ENCODE data around the gene GABRE.
A peak's percentile ranks its signal among the peaks of the same experiment; 100 is the strongest.

Gene GABRE, protein sequence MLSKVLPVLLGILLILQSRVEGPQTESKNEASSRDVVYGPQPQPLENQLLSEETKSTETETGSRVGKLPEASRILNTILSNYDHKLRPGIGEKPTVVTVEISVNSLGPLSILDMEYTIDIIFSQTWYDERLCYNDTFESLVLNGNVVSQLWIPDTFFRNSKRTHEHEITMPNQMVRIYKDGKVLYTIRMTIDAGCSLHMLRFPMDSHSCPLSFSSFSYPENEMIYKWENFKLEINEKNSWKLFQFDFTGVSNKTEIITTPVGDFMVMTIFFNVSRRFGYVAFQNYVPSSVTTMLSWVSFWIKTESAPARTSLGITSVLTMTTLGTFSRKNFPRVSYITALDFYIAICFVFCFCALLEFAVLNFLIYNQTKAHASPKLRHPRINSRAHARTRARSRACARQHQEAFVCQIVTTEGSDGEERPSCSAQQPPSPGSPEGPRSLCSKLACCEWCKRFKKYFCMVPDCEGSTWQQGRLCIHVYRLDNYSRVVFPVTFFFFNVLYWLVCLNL

DNA sequence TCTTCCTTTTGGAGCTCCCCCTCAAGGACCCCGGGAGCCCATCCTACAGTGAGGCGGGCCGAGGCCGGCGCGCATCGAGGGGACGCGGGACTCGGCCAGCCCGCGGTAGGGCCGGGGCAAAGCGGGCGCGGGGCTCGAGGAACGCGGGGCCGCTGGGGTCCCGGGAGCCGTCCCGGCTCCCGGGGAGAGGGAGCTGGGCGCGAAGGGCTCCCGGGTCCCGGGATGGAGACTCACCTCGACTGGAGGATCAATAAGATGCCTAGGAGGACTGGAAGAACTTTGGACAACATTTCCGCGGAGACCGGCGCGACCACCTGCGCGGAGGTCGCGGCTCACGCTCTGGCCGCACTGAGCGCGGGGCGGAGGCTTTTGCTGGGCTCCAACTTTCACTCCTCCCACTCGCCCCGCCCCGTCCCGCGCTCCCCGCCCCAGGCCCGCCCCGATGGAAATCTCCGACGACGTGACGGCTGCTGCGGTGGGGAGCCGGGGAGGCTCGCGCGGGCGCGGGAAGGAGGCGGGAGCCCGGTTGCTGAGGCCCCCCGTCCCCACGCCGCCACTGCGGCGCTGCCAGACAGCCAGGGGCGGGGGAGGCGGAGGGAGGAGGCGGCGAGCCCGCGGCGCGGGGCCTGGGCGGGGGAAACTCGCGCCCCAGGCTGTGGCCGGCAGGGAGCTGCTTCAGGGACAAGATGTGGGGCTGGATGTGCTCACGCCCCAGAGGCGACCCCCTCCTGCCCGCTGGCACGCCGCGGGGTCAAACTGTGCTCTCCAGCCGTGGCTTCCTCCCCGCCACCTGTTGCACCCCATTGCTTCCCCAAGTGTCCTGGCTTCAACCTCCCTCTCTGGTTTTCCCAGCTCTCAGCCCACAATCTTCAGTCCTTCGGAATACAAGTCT, at the start of gene GABRE:
Gene GABRE, minus strand, starts transcription at position 341 of the 892 bp plus-strand sequence. Its CDS starts 51 bp downstream, at position 290.
- peak; percentile 27 for DNase-seq
- no peaks in the 10 kb centered on the region for H4K20me1 ChIP-seq (ENCODE audit: insufficient read depth, low read length)
- H3K27ac ChIP-seq (ENCODE audit: low read length): no peak within 1 kb of the TSS
- H3K36me3 ChIP-seq (replicated peaks; ENCODE audit: insufficient read depth, low read length): no peaks in the 10 kb centered on the region
- no peak within 1 kb of the TSS for H3K9ac ChIP-seq (ENCODE audit: low read length)
- no peaks in the 10 kb centered on the region for H3K79me2 ChIP-seq (ENCODE audit: low read length)
- H3K4me2 ChIP-seq (ENCODE audit: low read depth, low read length): peak within 1 kb of the TSS; percentile 41; the same call in 1 of the 2 replicates
- no peak for TF ChIP-seq CTCF (IDR thresholded peaks at IDR 0.05; ENCODE audit: low read length)
- no peak for TF ChIP-seq EZH2phosphoT487 (IDR thresholded peaks at IDR 0.05; ENCODE audit: low read length)
- no peak for TF ChIP-seq EZH2 (optimal IDR thresholded peaks at IDR 0.05; ENCODE audit: low read depth, low read length)
- no peaks in the 10 kb centered on the region for H3K27me3 ChIP-seq (replicated peaks; ENCODE audit: insufficient read depth, low read length)
- no peak within 1 kb of the TSS; the same call in 1 of the 2 replicates for H2AFZ ChIP-seq (ENCODE audit: low read length)
- no peaks in the 10 kb centered on the region for H3K9me2 ChIP-seq (replicated peaks; ENCODE audit: insufficient read depth, low read length)
- no peaks in the 10 kb centered on the region for H3K9me3 ChIP-seq (replicated peaks; ENCODE audit: insufficient read depth, low read length)
- H3F3A ChIP-seq (ENCODE audit: insufficient read depth, low read length): no peaks in the 10 kb centered on the region
- H3K4me1 ChIP-seq (ENCODE audit: low read length): no peaks in the 10 kb centered on the region
- peak within 1 kb of the TSS; percentile 12; the same call in 1 of the 2 replicates for H3K4me3 ChIP-seq (ENCODE audit: low read length)

DNA sequence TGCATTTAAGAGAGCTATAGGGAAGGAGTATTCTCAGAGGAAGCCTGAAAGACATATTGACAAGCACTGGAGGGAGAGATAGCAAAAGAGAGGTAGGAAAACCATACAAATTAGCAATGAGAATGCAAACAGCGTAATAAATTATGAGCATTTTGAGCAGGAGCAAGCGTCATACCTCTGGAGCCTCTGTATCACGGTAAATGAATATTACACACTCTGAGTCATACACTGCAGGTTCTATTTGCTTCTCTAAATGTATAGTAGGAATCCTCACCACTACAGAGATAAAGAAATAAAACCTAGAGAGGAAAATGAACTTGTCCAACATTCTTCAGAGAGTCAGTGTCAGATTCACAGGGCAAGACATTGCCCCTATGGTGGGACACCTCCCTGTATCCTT, 46.4 kb upstream of the GABRE start:
- Histone ChIP-seq H3K9me2 (replicated peaks; ENCODE audit: insufficient read depth, low read length) (no peaks in the 10 kb centered on the region), H3K27me3 (replicated peaks; ENCODE audit: insufficient read depth, low read length) (no peaks in the 10 kb centered on the region), H4K20me1 (ENCODE audit: insufficient read depth, low read length) (no peaks in the 10 kb centered on the region), H3K27ac (ENCODE audit: low read length) (no peak overlapping the region), H3K9me3 (replicated peaks; ENCODE audit: insufficient read depth, low read length) (no peaks in the 10 kb centered on the region), H3K4me2 (ENCODE audit: low read depth, low read length) (no peak overlapping the region), H3K79me2 (ENCODE audit: low read length) (no peaks in the 10 kb centered on the region), H3F3A (ENCODE audit: insufficient read depth, low read length) (no peaks in the 10 kb centered on the region), H3K9ac (ENCODE audit: low read length) (no peak overlapping the region), H2AFZ (ENCODE audit: low read length) (no peak overlapping the region), H3K36me3 (replicated peaks; ENCODE audit: insufficient read depth, low read length) (no peaks in the 10 kb centered on the region), H3K4me1 (ENCODE audit: low read length) (no peaks in the 10 kb centered on the region), H3K4me3 (ENCODE audit: low read length) (no peak overlapping the region)
- TF ChIP-seq EZH2phosphoT487 (IDR thresholded peaks at IDR 0.05; ENCODE audit: low read length) (no peak), EZH2 (optimal IDR thresholded peaks at IDR 0.05; ENCODE audit: low read depth, low read length) (no peak), CTCF (IDR thresholded peaks at IDR 0.05; ENCODE audit: low read length) (no peak)
- no peak for DNase-seq

GRCh38 chrX:151999813-152000212, 25.3 kb upstream of the GABRE start:
- Histone ChIP-seq H3K79me2 (ENCODE audit: low read length) (no peaks in the 10 kb centered on the region), H3K4me2 (ENCODE audit: low read depth, low read length) (no peak overlapping the region), H3K9me2 (replicated peaks; ENCODE audit: insufficient read depth, low read length) (no peaks in the 10 kb centered on the region), H3K4me3 (ENCODE audit: low read length) (no peak overlapping the region), H4K20me1 (ENCODE audit: insufficient read depth, low read length) (no peaks in the 10 kb centered on the region), H3K36me3 (replicated peaks; ENCODE audit: insufficient read depth, low read length) (no peaks in the 10 kb centered on the region), H3K27ac (ENCODE audit: low read length) (no peak overlapping the region), H3K4me1 (ENCODE audit: low read length) (no peaks in the 10 kb centered on the region), H3K9me3 (replicated peaks; ENCODE audit: insufficient read depth, low read length) (no peaks in the 10 kb centered on the region), H3F3A (ENCODE audit: insufficient read depth, low read length) (no peaks in the 10 kb centered on the region), H2AFZ (ENCODE audit: low read length) (no peak overlapping the region), H3K27me3 (replicated peaks; ENCODE audit: insufficient read depth, low read length) (no peaks in the 10 kb centered on the region), H3K9ac (ENCODE audit: low read length) (no peak overlapping the region)
- TF ChIP-seq EZH2phosphoT487 (IDR thresholded peaks at IDR 0.05; ENCODE audit: low read length) (no peak), CTCF (IDR thresholded peaks at IDR 0.05; ENCODE audit: low read length) (no peak), EZH2 (optimal IDR thresholded peaks at IDR 0.05; ENCODE audit: low read depth, low read length) (no peak)
- DNase-seq: no peak
